Ovary (tissue), 3 donors: ENCODE data around the gene ADSL.

Source experiments
- CTCF ChIP-seq, 3 donors: fragments of 450-650 bp in 2 of 3; fragments of 200-600 bp in 1 of 3; IDR thresholded peaks; one replicate each; pipeline versions ENCODE4 v1.5.1 to v1.8.0; 2016 to 2022; ENCODE audit warnings: antibody characterized with exemption in 3 of 3, mild to moderate bottlenecking in 1 of 3
- EP300 ChIP-seq: sonication (generic); formaldehyde crosslinking; IDR thresholded peaks from one replicate; pipeline ENCODE4 v1.6.1; 2017; ENCODE audit warnings: antibody characterized with exemption
- donor health status: DM: no; HTN: no; CAD: no.

GRCh38 chr22:40322021-40322420, 24.3 kb upstream of the ADSL start:
- TF ChIP-seq EP300 (no peak), CTCF (IDR thresholded peaks at IDR 0.05) (no peak)
